Stomach (tissue), 4 donors: ENCODE measurements around the gene ZNF783.
"Not testable (repeated sequence)": the region's sequence is repeated elsewhere in the genome, so short reads cannot be mapped to it uniquely, and the experiment has no call there.

Experiments
- EP300 ChIP-seq: sonication (generic); formaldehyde crosslinking; IDR thresholded peaks from one replicate; pipeline ENCODE4 v1.6.1; 2017; ENCODE audit warnings: antibody characterized with exemption
- POLR2A ChIP-seq, 4 donors: fragments of 450-650 bp; IDR thresholded peaks; one replicate each; pipeline ENCODE4 v1.6.1; 2016; ENCODE audit warnings: antibody characterized with exemption in 4 of 4, control low read depth in 2 of 4, mild to moderate bottlenecking in 1 of 4, moderate library complexity in 1 of 4
- POLR2AphosphoS5 ChIP-seq, 3 donors: sonication (generic); formaldehyde crosslinking; IDR thresholded peaks; one replicate each; pipeline ENCODE4 v1.6.1; 2016; ENCODE audit warnings: antibody characterized with exemption in 3 of 3
- TF ChIP-seq, protein P1 (sequence below), 7 experiments: fragments of 450-650 bp in 4 of 7; fragments of 200-600 bp in 3 of 7; sonication (generic) in 3 of 7; IDR thresholded peaks; one replicate each; pipeline ENCODE4 v1.5.1; 2016 to 2019; ENCODE audit warnings: antibody characterized with exemption in 7 of 7, control low read depth in 2 of 7, mild to moderate bottlenecking in 1 of 7

DNA sequence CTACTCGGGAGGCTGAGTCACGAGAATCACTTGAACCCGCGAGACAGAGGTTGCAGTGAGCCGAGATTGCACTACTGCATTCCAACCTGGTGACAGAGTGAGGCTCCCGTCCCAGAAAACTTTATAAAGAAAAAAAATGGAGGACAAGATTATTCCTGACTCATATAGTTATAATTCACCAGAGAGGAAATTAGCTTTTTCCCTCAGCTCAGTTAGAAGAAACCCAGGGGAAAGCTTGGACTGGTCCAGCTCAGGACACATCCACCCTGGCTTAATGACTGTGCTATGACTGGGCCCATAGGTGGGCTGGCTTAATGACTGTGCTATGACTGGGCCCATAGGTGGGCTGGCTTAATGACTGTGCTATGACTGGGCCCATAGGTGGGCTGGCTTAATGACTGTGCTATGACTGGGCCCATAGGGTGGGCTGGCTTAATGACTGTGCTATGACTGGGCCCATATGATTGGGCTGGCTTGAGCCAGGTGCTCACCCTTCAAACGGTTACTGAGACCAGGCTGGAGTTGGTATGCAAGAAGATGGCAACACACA lies 28.3 kb upstream of the ZNF783 start:
- TF ChIP-seq, protein P1, sequence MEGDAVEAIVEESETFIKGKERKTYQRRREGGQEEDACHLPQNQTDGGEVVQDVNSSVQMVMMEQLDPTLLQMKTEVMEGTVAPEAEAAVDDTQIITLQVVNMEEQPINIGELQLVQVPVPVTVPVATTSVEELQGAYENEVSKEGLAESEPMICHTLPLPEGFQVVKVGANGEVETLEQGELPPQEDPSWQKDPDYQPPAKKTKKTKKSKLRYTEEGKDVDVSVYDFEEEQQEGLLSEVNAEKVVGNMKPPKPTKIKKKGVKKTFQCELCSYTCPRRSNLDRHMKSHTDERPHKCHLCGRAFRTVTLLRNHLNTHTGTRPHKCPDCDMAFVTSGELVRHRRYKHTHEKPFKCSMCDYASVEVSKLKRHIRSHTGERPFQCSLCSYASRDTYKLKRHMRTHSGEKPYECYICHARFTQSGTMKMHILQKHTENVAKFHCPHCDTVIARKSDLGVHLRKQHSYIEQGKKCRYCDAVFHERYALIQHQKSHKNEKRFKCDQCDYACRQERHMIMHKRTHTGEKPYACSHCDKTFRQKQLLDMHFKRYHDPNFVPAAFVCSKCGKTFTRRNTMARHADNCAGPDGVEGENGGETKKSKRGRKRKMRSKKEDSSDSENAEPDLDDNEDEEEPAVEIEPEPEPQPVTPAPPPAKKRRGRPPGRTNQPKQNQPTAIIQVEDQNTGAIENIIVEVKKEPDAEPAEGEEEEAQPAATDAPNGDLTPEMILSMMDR (IDR thresholded peaks at IDR 0.05) = not testable (repeated sequence)
- not testable (repeated sequence) for TF ChIP-seq EP300; POLR2A (IDR thresholded peaks at IDR 0.05); POLR2AphosphoS5 (IDR thresholded peaks at IDR 0.05)
